ENCODE results near the gene MAN1C1. TPM values are rescaled to one million over a fixed set of nuclear protein-coding genes. Genes with fewer than 3 reads are reported as not detected.

MAN1C1 gene
- total RNA-seq, 4 donors from 2014 or later: 5.0 to 31.1 (median 7.9) TPM

GRCh38 chr1:25814549-25815087 lies 198.0 kb downstream of the MAN1C1 start:
- Histone ChIP-seq H3K4me1 (no peaks in the 10 kb centered on the region), H3K36me3 (no peaks in the 10 kb centered on the region), H3K9me3 (no peaks in the 10 kb centered on the region), H3K27me3 (no peaks in the 10 kb centered on the region), H3K4me3 (no peak overlapping the region), H3K27ac (no peak overlapping the region)
- no peak for TF ChIP-seq POLR2A (IDR thresholded peaks at IDR 0.05)
- TF ChIP-seq CTCF (IDR thresholded peaks at IDR 0.05): no peak
- no peak for DNase-seq
- intact Hi-C loops (cut with DNase I; ENCODE audit: low total_unique reads): loop anchor here (5.0 kb wide), 1 partner anchor 207 kb away; no protein-coding TSS in a partner anchor

GRCh38 chr1:25815208-25816111 lies 198.9 kb downstream of the MAN1C1 start:
- intact Hi-C loops (cut with DNase I; ENCODE audit: low total_unique reads): no loop called here
- no peak for TF ChIP-seq POLR2A (IDR thresholded peaks at IDR 0.05)
- TF ChIP-seq CTCF (IDR thresholded peaks at IDR 0.05): no peak
- no peak for DNase-seq
- Histone ChIP-seq H3K4me3 (no peak overlapping the region), H3K9me3 (no peaks in the 10 kb centered on the region), H3K4me1 (no peaks in the 10 kb centered on the region), H3K36me3 (no peaks in the 10 kb centered on the region), H3K27me3 (no peaks in the 10 kb centered on the region), H3K27ac (no peak overlapping the region)

GRCh38 chr1:25816112-25816718 lies 199.6 kb downstream of the MAN1C1 start:
- H3K27ac ChIP-seq: no peak overlapping the region
- intact Hi-C loops (cut with DNase I; ENCODE audit: low total_unique reads): no loop called here
- no peaks in the 10 kb centered on the region for H3K36me3 ChIP-seq

GRCh38 chr1:25817840-25818501 lies 201.4 kb downstream of the MAN1C1 start:
- Histone ChIP-seq H3K4me1 (peaks cover 0 to 13% of the 10 kb centered on the region in 2 donors), H3K27me3 (no peaks in the 10 kb centered on the region), H3K36me3 (no peaks in the 10 kb centered on the region), H3K4me3 (no peak overlapping the region), H3K9me3 (no peaks in the 10 kb centered on the region), H3K27ac (no peak overlapping the region)
- TF ChIP-seq CTCF (IDR thresholded peaks at IDR 0.05): peak in 1 of 4 experiments; percentile 10
- no peak for TF ChIP-seq POLR2A (IDR thresholded peaks at IDR 0.05)
- intact Hi-C loops (cut with DNase I; ENCODE audit: low total_unique reads): no loop called here
- no peak for DNase-seq

More at GRCh38 chr1:25816112-25816718, 199.6 kb downstream of the MAN1C1 start:
- TF ChIP-seq CTCF (IDR thresholded peaks at IDR 0.05) (no peak), POLR2A (IDR thresholded peaks at IDR 0.05) (no peak)
- H3K27me3 ChIP-seq: no peaks in the 10 kb centered on the region
- H3K9me3 ChIP-seq: no peaks in the 10 kb centered on the region
- no peak for DNase-seq
- no peak overlapping the region for H3K4me3 ChIP-seq
- peaks cover 0 to 7% of the 10 kb centered on the region in 2 donors for H3K4me1 ChIP-seq

Data from uterus (tissue), 4 donors.